H1 (cell line): Measurements from ENCODE around the gene G2E3. TPM values are rescaled to one million over a fixed set of nuclear protein-coding genes. Genes with fewer than 3 reads are reported as not detected.

Experiments
- CTCF ChIA-PET: fragments of 300-600 bp; sonication (Branson Sonifier 250); formaldehyde crosslinking; loops from one replicate; lab custom pipeline; 2021; ENCODE audit not compliant: partially characterized antibody; lab: Charles Lee
- POLR2A ChIA-PET: fragments of 300-600 bp; sonication (Branson Sonifier 250); formaldehyde crosslinking; loops from one replicate; lab custom pipeline; 2021; ENCODE audit warnings: inconsistent platforms; ENCODE audit not compliant: partially characterized antibody; lab: Charles Lee
- DNase-seq, 2 experiments: peaks; one replicate each; pipeline versions ENCODE4 v3.0.0 to v3.0.0-alpha.2; 2010 to 2022; ENCODE audit warnings: low spot score in 2 of 2, low read depth in 1 of 2, mixed read lengths in 1 of 2
- FAIRE-seq: peaks from 2 replicates; lab custom pipeline; 2011; peaks lifted over from hg19 to GRCh38; lab: Jason Lieb, UNC
- H2AFZ ChIP-seq: 2 replicates; pipeline ENCODE4 v1.8.1; 2012; ENCODE audit warnings: low read length, inconsistent platforms
- H2AK5ac ChIP-seq: 2 replicates; pipeline ENCODE4 v1.6.1; 2013; ENCODE audit warnings: low read depth, low read length
- H2BK120ac ChIP-seq: replicated peaks from 2 replicates; pipeline ENCODE3; 2013; ENCODE audit warnings: low read depth, low read length, inconsistent platforms
- H2BK12ac ChIP-seq: 2 replicates; pipeline ENCODE4 v1.6.1; 2013; ENCODE audit warnings: low read depth, low read length
- H2BK15ac ChIP-seq: 2 replicates; pipeline ENCODE4 v1.6.1; 2013; ENCODE audit warnings: low read length
- H2BK20ac ChIP-seq: 2 replicates; pipeline ENCODE4 v1.6.1; 2013; ENCODE audit warnings: low read length
- H2BK5ac ChIP-seq: 2 replicates; pipeline ENCODE4 v1.6.1; 2013; ENCODE audit warnings: low read depth, low read length
- H3K14ac ChIP-seq: 2 replicates; pipeline ENCODE4 v1.6.1; 2013; ENCODE audit warnings: inconsistent platforms; ENCODE audit not compliant: insufficient read length
- H3K18ac ChIP-seq: 2 replicates; pipeline ENCODE4 v1.6.1; 2013; ENCODE audit warnings: low read length; ENCODE audit errors: extremely low read depth
- H3K23ac ChIP-seq: 2 replicates; pipeline ENCODE4 v1.6.1; 2013; ENCODE audit warnings: inconsistent platforms; ENCODE audit not compliant: insufficient read length
- H3K23me2 ChIP-seq: 2 replicates; pipeline ENCODE4 v1.6.1; 2013; ENCODE audit warnings: low read depth, low read length
- H3K27ac ChIP-seq: 2 replicates; pipeline ENCODE4 v1.6.1; 2011; ENCODE audit warnings: low read depth, low read length, inconsistent platforms
- H3K27me3 ChIP-seq, 4 experiments: replicated peaks in 1 of 4; 1 replicate in 1 of 4; 2 replicates in 3 of 4; pipeline versions ENCODE4 v1.6.1 to v1.8.1; 2011 to 2013; ENCODE audit warnings: low read length in 3 of 4, mild to moderate bottlenecking in 3 of 4, inconsistent platforms in 2 of 4, mixed read lengths in 2 of 4, moderate library complexity in 1 of 4; ENCODE audit not compliant: control insufficient read depth in 3 of 4, insufficient read depth in 3 of 4; ENCODE audit errors: extremely low read depth in 1 of 4
- H3K36me3 ChIP-seq, 4 experiments: 2 replicates each; pipeline versions ENCODE4 v1.6.1 to v1.8.1; 2011 to 2013; ENCODE audit warnings: mild to moderate bottlenecking in 4 of 4, low read length in 3 of 4, moderate library complexity in 2 of 4, control low read depth in 1 of 4, inconsistent platforms in 1 of 4; ENCODE audit not compliant: insufficient read depth in 4 of 4, control insufficient read depth in 2 of 4
- H3K4ac ChIP-seq: replicated peaks from 2 replicates; pipeline ENCODE3; 2013; ENCODE audit warnings: low read length, low read depth, mixed read lengths, inconsistent platforms; ENCODE audit not compliant: insufficient read length
- H3K4me1 ChIP-seq, 4 experiments: replicated peaks in 1 of 4; 1 replicate in 1 of 4; 2 replicates in 3 of 4; pipeline versions ENCODE4 v1.6.1 to v1.8.1; 2011 to 2013; ENCODE audit warnings: low read length in 3 of 4, inconsistent platforms in 2 of 4, mixed read lengths in 1 of 4; ENCODE audit not compliant: insufficient read depth in 4 of 4, control insufficient read depth in 3 of 4
- H3K4me2 ChIP-seq, 2 experiments: 2 replicates each; pipeline versions ENCODE4 v1.6.1 to v1.8.1; 2011 to 2013; ENCODE audit warnings: low read depth in 2 of 2, low read length in 2 of 2, control low read depth in 1 of 2, inconsistent platforms in 1 of 2, mild to moderate bottlenecking in 1 of 2; ENCODE audit not compliant: insufficient read depth in 1 of 2
- H3K4me3 ChIP-seq, 4 experiments: fragments of 200-600, 300-600 bp in 1 of 4; sonication (generic), shearing (Covaris generic), sonication (Bioruptor Twin) in 1 of 4; 2 replicates each; pipeline versions ENCODE4 v1.5.1 to v1.8.1; 2011 to 2016; ENCODE audit warnings: low read length in 4 of 4, low read depth in 3 of 4, control low read depth in 2 of 4, inconsistent platforms in 2 of 4, mild to moderate bottlenecking in 2 of 4, mixed read lengths in 1 of 4, moderate library complexity in 1 of 4; ENCODE audit not compliant: insufficient read depth in 2 of 4; ENCODE audit errors: extremely low read depth in 1 of 4
- H3K56ac ChIP-seq: replicated peaks from 2 replicates; pipeline ENCODE3; 2013; ENCODE audit warnings: low read depth, mild to moderate bottlenecking, mixed read lengths, low read length, inconsistent platforms; ENCODE audit not compliant: insufficient read length
- H3K79me1 ChIP-seq: 2 replicates; pipeline ENCODE4 v1.6.1; 2013; ENCODE audit warnings: low read depth, low read length, control low read depth
- H3K79me2 ChIP-seq, 2 experiments: 2 replicates each; pipeline versions ENCODE4 v1.6.1 to v1.8.1; 2012 to 2013; ENCODE audit warnings: low read length in 2 of 2, mild to moderate bottlenecking in 2 of 2, inconsistent platforms in 1 of 2; ENCODE audit not compliant: insufficient read depth in 2 of 2, control insufficient read depth in 1 of 2
- H3K9ac ChIP-seq, 4 experiments: replicated peaks in 1 of 4; 1 replicate in 1 of 4; 2 replicates in 3 of 4; pipeline versions ENCODE4 v1.6.1 to v1.8.1; 2011 to 2013; ENCODE audit warnings: low read depth in 3 of 4, low read length in 3 of 4, control low read depth in 2 of 4, mild to moderate bottlenecking in 2 of 4, moderate library complexity in 2 of 4, inconsistent platforms in 1 of 4; ENCODE audit errors: extremely low read depth in 1 of 4
- H3K9me3 ChIP-seq, 2 experiments: 2 replicates each; pipeline versions ENCODE4 v1.6.1 to v1.8.1; 2012 to 2013; ENCODE audit warnings: mild to moderate bottlenecking in 2 of 2, moderate library complexity in 2 of 2, control low read depth in 1 of 2, inconsistent platforms in 1 of 2, low read depth in 1 of 2, low read length in 1 of 2, mixed read lengths in 1 of 2; ENCODE audit not compliant: insufficient read depth in 2 of 2
- H4K20me1 ChIP-seq, 2 experiments: replicated peaks in 1 of 2; 2 replicates each; pipeline versions ENCODE3 to v1.8.1; 2011 to 2013; ENCODE audit warnings: inconsistent platforms in 2 of 2, low read length in 2 of 2, mild to moderate bottlenecking in 1 of 2; ENCODE audit not compliant: insufficient read depth in 2 of 2, control insufficient read depth in 1 of 2
- H4K5ac ChIP-seq: 2 replicates; pipeline ENCODE4 v1.6.1; 2013; ENCODE audit warnings: low read length, low read depth, mixed read lengths, inconsistent platforms; ENCODE audit not compliant: insufficient read length
- H4K8ac ChIP-seq: 2 replicates; pipeline ENCODE4 v1.8.0; 2013; ENCODE audit warnings: mild to moderate bottlenecking, moderate library complexity, low read length, inconsistent platforms; ENCODE audit not compliant: insufficient read depth; ENCODE audit errors: extremely low read depth
- H4K91ac ChIP-seq: replicated peaks from 2 replicates; pipeline ENCODE3; 2013; ENCODE audit warnings: low read length, mixed read lengths, inconsistent platforms; ENCODE audit not compliant: insufficient read length
- CHD1 ChIP-seq: IDR thresholded peaks from 2 replicates; pipeline ENCODE4 v1.6.1; 2012; ENCODE audit warnings: low read depth, low read length, improper control_type of control experiment
- EGR1 ChIP-seq: IDR thresholded peaks from 2 replicates; pipeline ENCODE4 v1.6.1; 2011; ENCODE audit warnings: low read depth, low read length, borderline replicate concordance
- NRF1 ChIP-seq: IDR thresholded peaks from 2 replicates; pipeline ENCODE4 v1.6.1; 2011; ENCODE audit warnings: mild to moderate bottlenecking, low read depth, low read length, improper control_type of control experiment
- RAD21 ChIP-seq, 2 experiments: IDR thresholded peaks in 1 of 2; conservative IDR thresholded peaks in 1 of 2; 2 replicates each; pipeline ENCODE4 v1.6.1; 2011; ENCODE audit warnings: low read depth in 2 of 2, low read length in 2 of 2, improper control_type of control experiment in 1 of 2, inconsistent platforms in 1 of 2, mild to moderate bottlenecking in 1 of 2, moderate library complexity in 1 of 2
- SIRT6 ChIP-seq: IDR thresholded peaks from one replicate; pipeline ENCODE4 v1.7.1; 2012; ENCODE audit warnings: low read length, inconsistent platforms
- WGBS, 2 experiments: shearing (Covaris generic) in 1 of 2; methylation state at CpG; one replicate each; pipeline versions ENCODE4 v1.1.6 to v1.1.7; 2013 to 2015; ENCODE audit warnings: low lambda C conversion rate in 2 of 2, mixed read lengths in 2 of 2, inconsistent platforms in 1 of 2, low coverage in 1 of 2, missing lambda C conversion rate in 1 of 2; ENCODE audit not compliant: insufficient replicate concordance in 2 of 2, insufficient coverage in 1 of 2, insufficient read length in 1 of 2; ENCODE audit errors: extremely low coverage in 1 of 2, missing lambda C conversion rate in 1 of 2; 5-methylcytosine and 5-hydroxymethylcytosine counted together
- polyA plus RNA-seq, 7 experiments: library from polyadenylated mRNA; depleted of rRNA in 3 of 7; stranded (reverse) in 5 of 7; unstranded in 2 of 7; fragments of >200 nt in 5 of 7; fragments of 200-250 nt in 2 of 7; gene quantifications; 1 replicate in 5 of 7; 2 replicates in 1 of 7; 4 replicates in 1 of 7; pipeline versions ENCODE4 v1.2.1 to v1.2.3, GENCODE V29; 2011 to 2013; ENCODE audit warnings: missing spikeins in 2 of 7, mixed read lengths in 2 of 7
- total RNA-seq: library from RNA; stranded (reverse); fragmentation: NEBNext Ultra II Directional; extraction: Animal tissue kit (Norgen Biotek cat#: 25700); gene quantifications from 2 replicates; pipeline ENCODE4 v1.2.1, GENCODE V29; 2021

G2E3 gene
- total and polyA plus RNA-seq, 2 of the 8 experiments (the other 6 are each of a cell fraction or from before 2014, with no cell fraction given): 9.2 to 72.0 TPM

- H3K4me3 ChIP-seq: no peak overlapping the region
- no peak overlapping the region for H2AFZ ChIP-seq
Measured at GRCh38 chr14:30614155-30614554, 55.2 kb downstream of the G2E3 start.

More at GRCh38 chr14:30614155-30614554, 55.2 kb downstream of the G2E3 start:
- Histone ChIP-seq H3K18ac (no peak overlapping the region), H2BK20ac (no peak overlapping the region), H3K23ac (no peak overlapping the region), H3K4ac (no peak overlapping the region), H3K4me1 (no peaks in the 10 kb centered on the region)
- CTCF ChIA-PET: no interaction called here
- WGBS, 2 experiments: 81% methylated on average over 2 of the region's 2 CpGs; no CpG with 5 or more reads in 1 of the 2 experiments
- no peak for TF ChIP-seq NRF1
- no peak for TF ChIP-seq RAD21 (IDR thresholded peaks at IDR 0.05 in 1 of 2, conservative IDR thresholded peaks at IDR 0.05 in 1 of 2; ENCODE audit: low read depth in 2 of 2, low read length in 2 of 2)
- TF ChIP-seq EGR1: no peak
- no peak for TF ChIP-seq CHD1
- no peak for TF ChIP-seq SIRT6
- TF ChIP-seq, all 59 proteins: peak for 0
- DNase-seq (no peak), FAIRE-seq (no peak)
- no peak overlapping the region for H4K91ac ChIP-seq
- no peak overlapping the region for H2BK5ac ChIP-seq
- peaks cover 2 to 55% (median 21%) of the 10 kb centered on the region in 4 experiments; a peak in 6 of 8 replicates for H3K36me3 ChIP-seq
- no peaks in the 10 kb centered on the region for H3K9me3 ChIP-seq
- H4K20me1 ChIP-seq: no peaks in the 10 kb centered on the region
- H3K23me2 ChIP-seq: no peaks in the 10 kb centered on the region
- no peaks in the 10 kb centered on the region for H3K79me1 ChIP-seq
- H4K5ac ChIP-seq: no peak overlapping the region
- H3K4me2 ChIP-seq: no peak overlapping the region
- POLR2A ChIA-PET: no interaction called here
- no peak overlapping the region for H4K8ac ChIP-seq
- H2AK5ac ChIP-seq: no peak overlapping the region
- no peak overlapping the region for H3K14ac ChIP-seq
- H3K79me2 ChIP-seq: no peaks in the 10 kb centered on the region
- H3K27ac ChIP-seq: no peak overlapping the region
- H3K27me3 ChIP-seq: no peaks in the 10 kb centered on the region
- no peak overlapping the region for H2BK15ac ChIP-seq
- H3K56ac ChIP-seq: no peak overlapping the region
- no peak overlapping the region for H2BK12ac ChIP-seq
- no peak overlapping the region for H2BK120ac ChIP-seq
- H3K9ac ChIP-seq: no peak overlapping the region
